WERI-Rb-1 (cell line): ENCODE data around the gene UBE2E2.

Source experiments
- DNase-seq: peaks from one replicate; pipeline ENCODE4 v3.0.0-alpha.2; 2020
- H3K27ac ChIP-seq: fragments of 250-450 bp; sonication (Bioruptor Pico); 2 replicates; pipeline ENCODE4 v1.5.1; 2020; ENCODE audit warnings: mild to moderate bottlenecking, moderate library complexity
- H3K27me3 ChIP-seq: fragments of 250-450 bp; sonication (Bioruptor Pico); 2 replicates; pipeline ENCODE4 v1.5.1; 2021; ENCODE audit warnings: mild to moderate bottlenecking, low read depth, moderate library complexity; ENCODE audit not compliant: insufficient read depth, severe bottlenecking
- H3K36me3 ChIP-seq: fragments of 250-450 bp; sonication (Bioruptor Pico); 2 replicates; pipeline ENCODE4 v1.5.1; 2020; ENCODE audit warnings: mild to moderate bottlenecking, moderate library complexity
- H3K4me3 ChIP-seq: 2 replicates; pipeline ENCODE4 v1.5.1; 2011; ENCODE audit warnings: low read depth, mild to moderate bottlenecking, control low read depth, low read length
- H3K9me3 ChIP-seq: fragments of 250-450 bp; sonication (Bioruptor Pico); 2 replicates; pipeline ENCODE4 v1.5.1; 2021; ENCODE audit warnings: mild to moderate bottlenecking, moderate library complexity; ENCODE audit not compliant: severe bottlenecking
- CTCF ChIP-seq: IDR thresholded peaks from 2 replicates; pipeline ENCODE4 v1.5.1; 2011; ENCODE audit warnings: low read depth, mild to moderate bottlenecking, control low read depth, inconsistent platforms, low read length

UBE2E2 gene

GRCh38 chr3:23390989-23391553 is 187.9 kb downstream of the UBE2E2 start:
- no peak overlapping the region for H3K4me3 ChIP-seq
- TF ChIP-seq CTCF = no peak
- no peaks in the 10 kb centered on the region for H3K27me3 ChIP-seq
- DNase-seq = no peak
- no peaks in the 10 kb centered on the region for H3K9me3 ChIP-seq
- H3K27ac ChIP-seq = no peak overlapping the region
- no peaks in the 10 kb centered on the region for H3K36me3 ChIP-seq

GRCh38 chr3:23395115-23395514 is 192.0 kb downstream of the UBE2E2 start:
- DNase-seq = no peak
- H3K36me3 ChIP-seq = no peaks in the 10 kb centered on the region
- H3K27ac ChIP-seq = no peak overlapping the region
- TF ChIP-seq CTCF = no peak
- H3K27me3 ChIP-seq = no peaks in the 10 kb centered on the region
- H3K4me3 ChIP-seq = no peak overlapping the region
- H3K9me3 ChIP-seq = no peaks in the 10 kb centered on the region

GRCh38 chr3:23396746-23397145 is 193.6 kb downstream of the UBE2E2 start:
- TF ChIP-seq CTCF = no peak

DNA sequence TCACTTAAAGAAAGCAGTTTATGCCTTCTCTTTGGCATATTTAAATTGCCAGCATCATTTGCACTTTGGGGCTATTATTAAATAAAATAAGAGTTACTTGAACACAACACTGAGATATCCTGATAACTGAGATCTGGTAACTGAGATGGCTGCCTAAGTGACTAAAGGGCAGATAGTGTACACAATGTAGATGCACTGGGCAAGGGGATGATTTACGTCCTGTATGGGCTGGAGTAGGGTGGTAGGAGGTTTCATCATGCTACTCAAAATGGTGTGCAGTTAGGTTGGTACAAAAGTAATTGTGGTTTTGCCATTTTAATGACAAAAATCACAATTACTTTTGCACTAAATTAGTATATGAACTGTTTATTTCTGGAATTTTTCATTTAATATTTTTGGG is 196.1 kb downstream of the UBE2E2 start:
- TF ChIP-seq CTCF = no peak
- Histone ChIP-seq H3K27ac (no peak overlapping the region), H3K4me3 (no peak overlapping the region), H3K9me3 (no peaks in the 10 kb centered on the region), H3K27me3 (no peaks in the 10 kb centered on the region), H3K36me3 (no peaks in the 10 kb centered on the region)
- DNase-seq = no peak

More at GRCh38 chr3:23396746-23397145, 193.6 kb downstream of the UBE2E2 start:
- Histone ChIP-seq H3K27me3 (no peaks in the 10 kb centered on the region), H3K36me3 (no peaks in the 10 kb centered on the region), H3K4me3 (no peak overlapping the region), H3K27ac (no peak overlapping the region), H3K9me3 (no peaks in the 10 kb centered on the region)
- no peak for DNase-seq

DNA sequence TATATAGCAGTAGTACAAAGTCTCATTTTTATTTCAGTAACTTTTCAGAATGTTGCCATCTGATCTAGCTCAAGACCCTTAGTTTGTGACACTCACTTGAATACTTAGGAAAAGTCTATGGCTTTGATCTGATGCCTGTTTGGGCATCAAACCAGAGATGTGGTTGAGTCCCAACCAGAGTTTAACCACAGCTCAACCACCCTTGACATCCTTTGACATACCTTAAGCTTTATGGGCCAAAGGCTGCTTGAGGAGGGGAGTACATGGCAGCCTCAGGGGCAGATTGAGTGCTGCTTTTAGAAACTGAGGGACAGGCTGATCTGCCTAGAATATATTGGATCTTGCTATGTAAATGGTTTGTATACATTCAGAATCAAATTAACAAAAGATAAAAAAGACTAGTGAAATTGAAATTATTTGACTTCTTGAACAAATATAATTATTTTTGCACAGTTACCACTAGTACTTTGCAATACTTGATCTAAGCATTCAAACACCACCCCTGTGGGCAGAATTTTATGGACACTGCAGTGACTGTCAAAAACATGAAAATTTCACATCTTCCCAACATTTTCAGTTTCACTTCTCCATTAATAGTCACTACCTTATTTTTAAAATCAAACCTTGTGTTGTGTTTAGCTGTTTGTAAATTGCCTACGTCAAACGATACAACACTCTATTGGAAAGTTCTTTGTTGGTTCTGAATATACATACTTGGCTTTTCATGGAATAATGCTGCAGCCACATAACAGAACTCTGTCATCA is 199.8 kb downstream of the UBE2E2 start:
- Histone ChIP-seq H3K27ac (no peak overlapping the region), H3K4me3 (no peak overlapping the region)
- DNase-seq = no peak

More for the DNA sequence above, 199.8 kb downstream of the UBE2E2 start:
- H3K27me3 ChIP-seq = no peaks in the 10 kb centered on the region
- no peaks in the 10 kb centered on the region for H3K9me3 ChIP-seq
- H3K36me3 ChIP-seq = no peaks in the 10 kb centered on the region
- no peak for TF ChIP-seq CTCF
